Mesendoderm (in vitro differentiated cells): ENCODE results near the gene MACROD2.

Source experiments
- DNase-seq: peaks from one replicate; pipeline ENCODE4 v3.0.0; 2013
- H2AK5ac ChIP-seq: 2 replicates; pipeline ENCODE4 v1.6.1; 2013; ENCODE audit warnings: low read length, inconsistent platforms
- H2BK120ac ChIP-seq: 2 replicates; pipeline ENCODE4 v1.6.1; 2013; ENCODE audit warnings: low read depth, mild to moderate bottlenecking, low read length, moderate library complexity, mixed read lengths
- H2BK15ac ChIP-seq: replicated peaks from 2 replicates; pipeline ENCODE4 v1.6.1; 2013; ENCODE audit warnings: low read depth, mild to moderate bottlenecking, moderate library complexity
- H2BK5ac ChIP-seq: 2 replicates; pipeline ENCODE4 v1.6.1; 2013; ENCODE audit warnings: low read length, inconsistent platforms
- H3K18ac ChIP-seq: 2 replicates; pipeline ENCODE4 v1.6.1; 2013; ENCODE audit warnings: mild to moderate bottlenecking, low read length, mixed read lengths
- H3K23ac ChIP-seq: one replicate; pipeline ENCODE4 v1.6.1; 2013; ENCODE audit warnings: low read length
- H3K27ac ChIP-seq: 2 replicates; pipeline ENCODE4 v1.5.1; 2013; ENCODE audit warnings: low read depth, mild to moderate bottlenecking, inconsistent platforms, low read length, moderate library complexity
- H3K27me3 ChIP-seq: 2 replicates; pipeline ENCODE4 v1.6.1; 2013; ENCODE audit warnings: low read length, control low read depth, mild to moderate bottlenecking, inconsistent platforms; ENCODE audit not compliant: insufficient read depth, poor library complexity
- H3K36me3 ChIP-seq: 2 replicates; pipeline ENCODE4 v1.6.1; 2013; ENCODE audit warnings: low read length, inconsistent platforms; ENCODE audit not compliant: control insufficient read depth, insufficient read depth
- H3K4ac ChIP-seq: one replicate; pipeline ENCODE4 v1.6.1; 2013; ENCODE audit warnings: low read depth, mild to moderate bottlenecking, low read length, moderate library complexity
- H3K4me1 ChIP-seq: 2 replicates; pipeline ENCODE4 v1.6.1; 2013; ENCODE audit warnings: low read depth, low read length, inconsistent platforms; ENCODE audit not compliant: control insufficient read depth
- H3K4me2 ChIP-seq: 2 replicates; pipeline ENCODE4 v1.6.1; 2013; ENCODE audit warnings: low read length
- H3K4me3 ChIP-seq: 2 replicates; pipeline ENCODE4 v1.5.1; 2013; ENCODE audit warnings: mild to moderate bottlenecking, low read length
- H3K56ac ChIP-seq: one replicate; pipeline ENCODE4 v1.6.1; 2013; ENCODE audit warnings: low read length
- H3K79me1 ChIP-seq: 2 replicates; pipeline ENCODE4 v1.6.1; 2013; ENCODE audit warnings: low read length, inconsistent platforms
- H3K79me2 ChIP-seq: 2 replicates; pipeline ENCODE4 v1.6.1; 2013; ENCODE audit warnings: mild to moderate bottlenecking, low read length; ENCODE audit not compliant: control insufficient read depth, insufficient read depth
- H3K9ac ChIP-seq: 2 replicates; pipeline ENCODE4 v1.6.1; 2013; ENCODE audit warnings: low read length, inconsistent platforms
- H4K5ac ChIP-seq: one replicate; pipeline ENCODE4 v1.6.1; 2013; ENCODE audit warnings: low read length
- H4K8ac ChIP-seq: one replicate; pipeline ENCODE4 v1.6.1; 2013; ENCODE audit warnings: low read depth, mild to moderate bottlenecking, control low read depth, low read length, moderate library complexity
- WGBS: extraction: QIAGEN DNeasy Blood & Tissue Kit; methylation state at CpG from one replicate; pipeline ENCODE4 v1.1.7; 2013; ENCODE audit warnings: low lambda C conversion rate, missing lambda C conversion rate; ENCODE audit not compliant: insufficient coverage; ENCODE audit errors: extremely low coverage; 5-methylcytosine and 5-hydroxymethylcytosine counted together

Gene MACROD2

DNA sequence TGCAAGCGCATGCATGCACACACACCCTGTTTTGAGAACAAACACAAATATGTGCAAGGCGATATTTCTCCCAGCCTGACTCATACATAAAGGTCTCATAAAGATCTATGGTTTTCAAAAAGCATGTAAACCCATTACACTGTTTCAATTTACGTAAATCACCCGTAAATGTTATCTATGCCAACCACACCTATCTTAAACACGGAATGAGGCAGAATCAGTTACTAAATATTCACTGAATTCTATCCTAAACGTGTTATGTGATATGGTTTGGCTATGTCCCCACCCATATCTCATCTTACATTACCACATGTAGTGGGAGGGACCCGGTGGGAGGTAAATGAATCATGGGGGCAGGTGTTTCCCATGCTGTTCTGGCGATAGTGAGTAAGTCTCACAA, 1956.3 kb downstream of the MACROD2 start:
- H3K79me2 ChIP-seq = no peaks in the 10 kb centered on the region
- H4K8ac ChIP-seq = no peak overlapping the region
- H2BK5ac ChIP-seq = no peak overlapping the region
- H2BK15ac ChIP-seq = no peak overlapping the region
- H3K27ac ChIP-seq = no peak overlapping the region
- DNase-seq = no peak
- H3K23ac ChIP-seq = no peak overlapping the region
- no peak overlapping the region for H4K5ac ChIP-seq
- no peak overlapping the region for H2AK5ac ChIP-seq
- H3K27me3 ChIP-seq = no peaks in the 10 kb centered on the region
- H3K4ac ChIP-seq = no peak overlapping the region
- no peak overlapping the region for H3K9ac ChIP-seq
- WGBS = no CpG with 5 or more reads among the region's 8 CpGs
- H3K4me1 ChIP-seq = no peaks in the 10 kb centered on the region
- no peak overlapping the region for H3K4me2 ChIP-seq
- no peak overlapping the region for H2BK120ac ChIP-seq
- H3K18ac ChIP-seq = no peak overlapping the region
- no peak overlapping the region for H3K4me3 ChIP-seq
- H3K56ac ChIP-seq = no peak overlapping the region
- no peaks in the 10 kb centered on the region for H3K79me1 ChIP-seq
- H3K36me3 ChIP-seq = no peaks in the 10 kb centered on the region

DNA sequence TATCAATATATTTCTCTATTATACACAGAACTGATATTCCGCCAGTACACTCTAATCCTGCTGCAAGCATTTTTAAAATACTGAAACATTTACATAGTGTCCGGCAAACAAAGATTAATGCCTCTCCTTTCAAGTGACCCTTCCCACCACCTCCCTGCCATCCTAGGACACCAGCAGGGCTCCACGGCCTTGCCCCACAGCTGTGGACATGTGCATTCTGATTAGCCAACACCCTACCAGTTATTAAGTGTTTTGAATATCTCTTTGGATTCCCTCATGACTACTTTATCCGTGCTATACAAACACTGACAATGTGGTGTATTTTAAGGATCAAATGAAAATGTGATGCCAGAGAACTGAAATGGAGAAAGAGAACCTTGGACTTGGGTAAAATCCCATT, 1962.8 kb downstream of the MACROD2 start:
- Histone ChIP-seq H3K4me1 (no peaks in the 10 kb centered on the region), H3K18ac (no peak overlapping the region), H3K23ac (no peak overlapping the region), H3K27ac (no peak overlapping the region), H3K9ac (no peak overlapping the region), H3K79me2 (no peaks in the 10 kb centered on the region), H3K4ac (no peak overlapping the region), H3K4me3 (no peak overlapping the region), H2BK5ac (no peak overlapping the region), H4K5ac (no peak overlapping the region), H2BK15ac (no peak overlapping the region), H3K79me1 (no peaks in the 10 kb centered on the region), H3K4me2 (no peak overlapping the region), H4K8ac (no peak overlapping the region), H3K56ac (no peak overlapping the region), H3K36me3 (no peaks in the 10 kb centered on the region), H2BK120ac (no peak overlapping the region), H3K27me3 (no peaks in the 10 kb centered on the region), H2AK5ac (no peak overlapping the region)
- DNase-seq = no peak
- 100% methylated on average over 1 of the region's 4 CpGs for WGBS

DNA sequence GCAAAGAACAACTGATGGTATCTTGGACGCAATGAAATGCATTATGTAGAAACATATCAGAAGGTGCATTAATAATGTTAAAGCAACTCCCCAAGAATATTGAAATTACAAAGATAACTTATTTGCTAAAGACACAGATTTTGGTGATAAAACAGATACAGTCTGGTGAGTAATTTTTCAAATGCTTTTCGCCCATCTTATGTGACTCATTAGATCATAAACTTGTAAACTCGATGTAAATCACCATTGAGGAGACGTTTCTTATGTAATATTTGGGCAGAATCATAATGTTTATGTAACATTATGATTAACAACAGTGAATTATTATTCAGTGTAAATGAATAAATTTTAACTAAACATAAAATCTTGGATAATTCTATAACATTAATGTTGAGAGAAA, 1969.8 kb downstream of the MACROD2 start:
- Histone ChIP-seq H3K27ac (no peak overlapping the region), H2BK5ac (no peak overlapping the region), H2AK5ac (no peak overlapping the region), H3K18ac (no peak overlapping the region), H3K56ac (no peak overlapping the region), H4K5ac (no peak overlapping the region), H3K4ac (no peak overlapping the region), H3K23ac (no peak overlapping the region), H2BK120ac (no peak overlapping the region), H3K79me1 (no peaks in the 10 kb centered on the region), H3K27me3 (no peaks in the 10 kb centered on the region), H4K8ac (no peak overlapping the region), H3K9ac (no peak overlapping the region), H2BK15ac (no peak overlapping the region), H3K79me2 (no peaks in the 10 kb centered on the region), H3K36me3 (no peaks in the 10 kb centered on the region), H3K4me3 (no peak overlapping the region), H3K4me1 (no peaks in the 10 kb centered on the region), H3K4me2 (no peak overlapping the region)
- WGBS = no CpG with 5 or more reads among the region's 4 CpGs
- DNase-seq = no peak

DNA sequence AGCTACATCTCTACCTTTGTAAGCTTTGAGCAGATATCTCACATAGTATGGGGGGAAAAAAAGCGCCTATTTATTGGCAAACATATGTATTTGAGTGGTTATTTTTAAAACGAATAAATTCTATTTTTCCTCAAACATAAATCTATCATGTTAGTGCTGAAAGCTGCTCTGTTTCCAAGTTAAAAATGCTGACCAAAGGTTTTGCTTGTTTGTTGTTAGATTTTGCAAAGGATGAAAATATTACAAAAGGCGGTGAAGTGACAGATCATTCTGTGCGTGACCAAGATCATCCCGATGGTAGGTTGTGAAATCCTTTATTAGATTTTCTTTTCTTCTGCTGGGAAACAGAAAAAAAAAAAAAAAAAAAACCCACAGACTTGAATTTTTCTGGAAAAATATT, 1972.0 kb downstream of the MACROD2 start:
- no CpG with 5 or more reads among the region's 5 CpGs for WGBS
- H3K27me3 ChIP-seq = no peaks in the 10 kb centered on the region
- no peak overlapping the region for H4K8ac ChIP-seq
- H3K23ac ChIP-seq = no peak overlapping the region
- no peaks in the 10 kb centered on the region for H3K36me3 ChIP-seq
- no peak overlapping the region for H2BK120ac ChIP-seq
- H3K9ac ChIP-seq = no peak overlapping the region
- H4K5ac ChIP-seq = no peak overlapping the region
- no peaks in the 10 kb centered on the region for H3K79me1 ChIP-seq
- H2AK5ac ChIP-seq = no peak overlapping the region
- no peak overlapping the region for H3K56ac ChIP-seq
- H3K4ac ChIP-seq = no peak overlapping the region
- H3K27ac ChIP-seq = no peak overlapping the region
- DNase-seq = no peak
- no peak overlapping the region for H3K4me3 ChIP-seq
- no peaks in the 10 kb centered on the region for H3K4me1 ChIP-seq
- no peaks in the 10 kb centered on the region for H3K79me2 ChIP-seq
- H2BK15ac ChIP-seq = no peak overlapping the region
- no peak overlapping the region for H3K4me2 ChIP-seq
- no peak overlapping the region for H3K18ac ChIP-seq
- H2BK5ac ChIP-seq = no peak overlapping the region

DNA sequence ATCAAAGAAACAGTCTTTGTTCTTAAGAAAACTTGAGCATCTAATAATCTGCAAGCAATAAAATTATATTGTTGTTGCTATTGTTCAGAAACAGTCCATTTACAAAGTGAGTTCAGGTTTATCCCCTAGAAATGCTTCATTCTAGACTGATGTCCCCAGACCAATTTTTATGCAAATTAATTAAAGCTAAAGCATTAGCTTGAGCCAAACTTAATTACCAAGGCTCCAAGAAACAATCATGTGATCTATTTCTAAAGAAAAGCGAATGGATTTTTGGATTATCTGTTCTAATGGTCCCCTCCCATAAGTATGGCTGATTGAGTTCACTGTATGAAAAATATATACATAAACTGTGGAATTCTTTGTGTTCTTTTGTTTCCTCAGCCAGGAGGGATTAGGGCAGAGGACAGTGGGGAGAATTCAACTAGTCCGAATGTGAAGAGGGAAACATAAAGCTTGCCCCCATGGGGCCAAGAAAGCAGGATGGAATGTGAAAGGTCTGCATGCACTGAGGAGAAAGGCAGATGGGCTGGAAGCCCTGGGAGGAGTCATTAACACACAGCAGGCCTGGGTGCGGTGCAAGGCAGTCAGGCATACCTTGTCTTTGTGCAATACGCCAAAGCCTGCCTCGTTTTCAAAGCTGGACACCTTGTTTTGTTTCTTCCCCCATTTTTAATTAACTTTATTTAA, 1980.9 kb downstream of the MACROD2 start:
- no CpG with 5 or more reads among the region's 5 CpGs for WGBS
- H3K9ac ChIP-seq = no peak overlapping the region
- H3K36me3 ChIP-seq = no peaks in the 10 kb centered on the region
- no peaks in the 10 kb centered on the region for H3K27me3 ChIP-seq
- no peaks in the 10 kb centered on the region for H3K79me1 ChIP-seq
- no peak overlapping the region for H3K4me3 ChIP-seq
- H2AK5ac ChIP-seq = no peak overlapping the region
- H4K5ac ChIP-seq = no peak overlapping the region
- H3K18ac ChIP-seq = no peak overlapping the region
- H3K27ac ChIP-seq = no peak overlapping the region
- no peaks in the 10 kb centered on the region for H3K4me1 ChIP-seq
- no peak overlapping the region for H3K4me2 ChIP-seq
- H3K56ac ChIP-seq = no peak overlapping the region
- H3K79me2 ChIP-seq = no peaks in the 10 kb centered on the region
- no peak overlapping the region for H3K4ac ChIP-seq
- H2BK120ac ChIP-seq = no peak overlapping the region
- no peak overlapping the region for H2BK15ac ChIP-seq
- peak; percentile 80 for DNase-seq
- H3K23ac ChIP-seq = no peak overlapping the region
- H2BK5ac ChIP-seq = no peak overlapping the region
- H4K8ac ChIP-seq = no peak overlapping the region

DNA sequence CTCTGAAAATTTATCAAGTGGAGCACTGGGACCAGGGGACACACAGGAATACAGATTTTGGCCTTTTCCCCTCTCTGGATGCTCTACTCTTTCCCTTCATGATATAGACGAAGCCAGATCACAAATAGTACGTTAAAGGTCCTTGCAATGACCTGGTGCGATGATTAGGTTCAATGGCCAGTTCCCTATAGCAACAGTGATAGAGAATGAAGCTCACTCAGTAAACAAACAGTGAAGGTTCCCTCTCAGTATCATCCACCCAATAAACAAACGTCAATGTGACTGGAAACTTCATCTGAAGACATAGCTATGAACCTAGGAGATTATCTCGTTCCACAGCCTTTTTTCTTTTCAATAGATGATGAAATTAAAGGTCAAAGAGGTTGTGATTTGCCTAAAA, 1981.7 kb downstream of the MACROD2 start:
- no peaks in the 10 kb centered on the region for H3K27me3 ChIP-seq
- no peak overlapping the region for H3K23ac ChIP-seq
- H3K9ac ChIP-seq = no peak overlapping the region
- H3K18ac ChIP-seq = no peak overlapping the region
- H3K4me1 ChIP-seq = no peaks in the 10 kb centered on the region
- H3K4me2 ChIP-seq = no peak overlapping the region
- no peaks in the 10 kb centered on the region for H3K36me3 ChIP-seq
- peak; percentile 52 for DNase-seq
- no peak overlapping the region for H4K5ac ChIP-seq
- no peak overlapping the region for H3K56ac ChIP-seq
- H3K79me2 ChIP-seq = no peaks in the 10 kb centered on the region
- H3K4ac ChIP-seq = no peak overlapping the region
- H3K79me1 ChIP-seq = no peaks in the 10 kb centered on the region
- no peak overlapping the region for H4K8ac ChIP-seq
- H2BK15ac ChIP-seq = no peak overlapping the region
- WGBS = no CpG with 5 or more reads among the region's 5 CpGs
- H2BK120ac ChIP-seq = no peak overlapping the region
- no peak overlapping the region for H3K27ac ChIP-seq
- no peak overlapping the region for H2BK5ac ChIP-seq
- H2AK5ac ChIP-seq = no peak overlapping the region
- H3K4me3 ChIP-seq = no peak overlapping the region
